SU-DHL-6 (cell line): Measurements from ENCODE around the gene PNPLA6.

Experiments
- EZH2phosphoT487 ChIP-seq: fragments of 200-600 bp; sonication (generic), shearing (Covaris generic); conservative IDR thresholded peaks from 2 replicates; pipeline ENCODE4 v1.6.1; 2018; ENCODE audit warnings: mild to moderate bottlenecking, antibody characterized with exemption, low read length, moderate library complexity, mixed read lengths
- TF ChIP-seq, protein P1 (sequence below): fragments of 200-600 bp; sonication (generic); IDR thresholded peaks from one replicate; pipeline ENCODE4 v1.5.1; 2017; ENCODE audit warnings: antibody characterized with exemption, mild to moderate bottlenecking, low read length, moderate library complexity; ENCODE audit not compliant: insufficient read depth, poor library complexity, severe bottlenecking

DNA sequence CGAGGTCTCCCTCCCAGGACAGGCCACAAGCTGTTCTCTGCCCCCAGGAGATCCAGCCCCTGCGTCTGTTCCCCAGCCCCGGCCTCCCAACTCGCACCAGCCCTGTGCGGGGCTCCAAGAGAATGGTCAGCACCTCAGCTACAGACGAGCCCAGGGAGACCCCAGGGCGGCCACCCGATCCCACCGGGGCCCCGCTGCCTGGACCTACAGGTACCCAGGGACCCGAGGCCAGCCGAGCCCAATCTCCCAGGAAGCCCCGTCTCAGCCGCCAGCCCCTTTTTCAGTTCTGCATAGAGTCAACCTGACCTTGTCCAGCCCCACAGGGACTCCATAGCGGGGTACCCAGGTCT, 5.9 kb downstream of the PNPLA6 start:
- TF ChIP-seq, protein P1, sequence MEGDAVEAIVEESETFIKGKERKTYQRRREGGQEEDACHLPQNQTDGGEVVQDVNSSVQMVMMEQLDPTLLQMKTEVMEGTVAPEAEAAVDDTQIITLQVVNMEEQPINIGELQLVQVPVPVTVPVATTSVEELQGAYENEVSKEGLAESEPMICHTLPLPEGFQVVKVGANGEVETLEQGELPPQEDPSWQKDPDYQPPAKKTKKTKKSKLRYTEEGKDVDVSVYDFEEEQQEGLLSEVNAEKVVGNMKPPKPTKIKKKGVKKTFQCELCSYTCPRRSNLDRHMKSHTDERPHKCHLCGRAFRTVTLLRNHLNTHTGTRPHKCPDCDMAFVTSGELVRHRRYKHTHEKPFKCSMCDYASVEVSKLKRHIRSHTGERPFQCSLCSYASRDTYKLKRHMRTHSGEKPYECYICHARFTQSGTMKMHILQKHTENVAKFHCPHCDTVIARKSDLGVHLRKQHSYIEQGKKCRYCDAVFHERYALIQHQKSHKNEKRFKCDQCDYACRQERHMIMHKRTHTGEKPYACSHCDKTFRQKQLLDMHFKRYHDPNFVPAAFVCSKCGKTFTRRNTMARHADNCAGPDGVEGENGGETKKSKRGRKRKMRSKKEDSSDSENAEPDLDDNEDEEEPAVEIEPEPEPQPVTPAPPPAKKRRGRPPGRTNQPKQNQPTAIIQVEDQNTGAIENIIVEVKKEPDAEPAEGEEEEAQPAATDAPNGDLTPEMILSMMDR: no peak
- TF ChIP-seq EZH2phosphoT487: no peak
